CD4-positive, alpha-beta T cell treated with Interleukin-1 beta for 1 hour (primary cell): ENCODE results near the gene ZNF672.
"Not testable (repeated sequence)": the region's sequence is repeated elsewhere in the genome, so short reads cannot be mapped to it uniquely, and the experiment has no call there.

ENCODE experiments used
- DNase-seq, 2 donors: peaks; one replicate each; pipeline ENCODE4 v3.0.0-alpha.2; 2020 to 2022

ZNF672 gene

GRCh38 chr1:248837781-248838356, at the start of gene ZNF672:
TSS of gene ZNF672 (plus strand) at chr1:248838224. CDS start at chr1:248847275, 9,051 bp downstream.
- DNase-seq, result peak; percentile 94 to 95

- no peak for DNase-seq
These were observed 49.7 kb upstream of the ZNF672 start for GRCh38 chr1:248788327-248788726.

- not testable (repeated sequence) for DNase-seq
These were observed 48.7 kb upstream of the ZNF672 start for GRCh38 chr1:248789337-248789736.

GRCh38 chr1:248790456-248790855, 47.6 kb upstream of the ZNF672 start:
- DNase-seq, result no peak

- no peak for DNase-seq
These were observed 47.0 kb upstream of the ZNF672 start for GRCh38 chr1:248791010-248791409.

GRCh38 chr1:248792342-248792741, 45.7 kb upstream of the ZNF672 start:
- DNase-seq, result peak in 1 of 2 donors; percentile 26

- DNase-seq, result no peak
These were observed 44.4 kb upstream of the ZNF672 start for GRCh38 chr1:248793592-248793991.

- DNase-seq, result not testable (repeated sequence)
These were observed 43.4 kb upstream of the ZNF672 start for GRCh38 chr1:248794663-248795062.

- DNase-seq, result no peak
These were observed 39.2 kb upstream of the ZNF672 start for GRCh38 chr1:248798791-248799190.

- DNase-seq, result no peak
These were observed 37.6 kb upstream of the ZNF672 start for GRCh38 chr1:248800459-248800858.

- no peak for DNase-seq
These were observed 35.6 kb upstream of the ZNF672 start for GRCh38 chr1:248802454-248802853.

GRCh38 chr1:248803501-248803900, 34.5 kb upstream of the ZNF672 start:
- DNase-seq, result not testable (repeated sequence)

- DNase-seq, result peak in 1 of 2 donors; percentile 49
These were observed 33.0 kb upstream of the ZNF672 start for GRCh38 chr1:248804771-248805681.

GRCh38 chr1:248805876-248806275, 32.1 kb upstream of the ZNF672 start:
- no peak for DNase-seq

GRCh38 chr1:248807067-248807737, 30.8 kb upstream of the ZNF672 start:
- peak; percentile 56 to 63 for DNase-seq

- DNase-seq, result no peak
These were observed 29.1 kb upstream of the ZNF672 start for GRCh38 chr1:248808876-248809275.

GRCh38 chr1:248810000-248810726, 27.9 kb upstream of the ZNF672 start:
- DNase-seq, result no peak

- no peak for DNase-seq
These were observed 27.1 kb upstream of the ZNF672 start for GRCh38 chr1:248810727-248811513.

GRCh38 chr1:248811514-248812490, 26.2 kb upstream of the ZNF672 start:
- no peak for DNase-seq

- DNase-seq, result no peak
These were observed 25.1 kb upstream of the ZNF672 start for GRCh38 chr1:248812736-248813425.
